Mesenchymal stem cell (in vitro differentiated cells and primary cell): Measurements from ENCODE around the gene DHRS11.

ENCODE experiments used
- DNase-seq: peaks from one replicate; pipeline ENCODE4 v3.0.0-alpha.2; 2013
- H2AFZ ChIP-seq: one replicate; pipeline ENCODE4 v1.6.1; 2013; ENCODE audit warnings: low read depth, mild to moderate bottlenecking, control low read depth, inconsistent platforms, low read length, moderate library complexity
- H2AK5ac ChIP-seq: 2 replicates; pipeline ENCODE4 v1.6.1; 2013; ENCODE audit warnings: low read length, moderate library complexity, mild to moderate bottlenecking, inconsistent platforms; ENCODE audit not compliant: severe bottlenecking
- H2BK120ac ChIP-seq: one replicate; pipeline ENCODE4 v1.6.1; 2013; ENCODE audit warnings: low read depth, mild to moderate bottlenecking, inconsistent platforms, low read length, moderate library complexity
- H2BK12ac ChIP-seq, 2 experiments: one replicate each; pipeline ENCODE4 v1.6.1; 2013; ENCODE audit warnings: inconsistent platforms in 2 of 2, low read length in 2 of 2, mild to moderate bottlenecking in 2 of 2, moderate library complexity in 2 of 2, control low read depth in 1 of 2
- H2BK15ac ChIP-seq: one replicate; pipeline ENCODE4 v1.6.1; 2013; ENCODE audit warnings: mild to moderate bottlenecking, low read depth, inconsistent platforms; ENCODE audit not compliant: poor library complexity, severe bottlenecking
- H2BK5ac ChIP-seq: 2 replicates; pipeline ENCODE4 v1.6.1; 2013; ENCODE audit warnings: low read depth, mild to moderate bottlenecking, low read length, control low read depth, inconsistent platforms; ENCODE audit not compliant: poor library complexity, severe bottlenecking
- H3K14ac ChIP-seq, 2 experiments: one replicate each; pipeline ENCODE4 v1.6.1; 2013; ENCODE audit warnings: inconsistent platforms in 2 of 2, low read length in 2 of 2, control low read depth in 1 of 2, mild to moderate bottlenecking in 1 of 2, moderate library complexity in 1 of 2
- H3K18ac ChIP-seq, 2 experiments: one replicate each; pipeline ENCODE4 v1.6.1; 2013; ENCODE audit warnings: inconsistent platforms in 2 of 2, low read length in 2 of 2, control low read depth in 1 of 2, low read depth in 1 of 2, mild to moderate bottlenecking in 1 of 2
- H3K23ac ChIP-seq, 2 experiments: one replicate each; pipeline ENCODE4 v1.6.1; 2013; ENCODE audit warnings: inconsistent platforms in 2 of 2, low read length in 2 of 2, mild to moderate bottlenecking in 2 of 2, moderate library complexity in 2 of 2, control low read depth in 1 of 2
- H3K27ac ChIP-seq: 2 replicates; pipeline ENCODE4 v1.5.1; 2013; ENCODE audit warnings: mild to moderate bottlenecking, moderate library complexity, low read length, control low read depth, inconsistent platforms; ENCODE audit not compliant: poor library complexity, severe bottlenecking
- H3K27me3 ChIP-seq, 2 experiments: 2 replicates each; pipeline versions ENCODE4 v1.6.1 to v1.7.0; 2013; ENCODE audit warnings: low read length in 2 of 2, mild to moderate bottlenecking in 2 of 2, moderate library complexity in 2 of 2, control low read depth in 1 of 2, inconsistent platforms in 1 of 2; ENCODE audit not compliant: control insufficient read depth in 1 of 2, insufficient read depth in 1 of 2
- H3K36me3 ChIP-seq, 2 experiments: 2 replicates each; pipeline versions ENCODE4 v1.6.1 to v1.7.0; 2013; ENCODE audit warnings: low read length in 2 of 2, control low read depth in 1 of 2, inconsistent platforms in 1 of 2, low read depth in 1 of 2, mild to moderate bottlenecking in 1 of 2; ENCODE audit not compliant: insufficient read depth in 2 of 2, control insufficient read depth in 1 of 2
- H3K4ac ChIP-seq, 2 experiments: one replicate each; pipeline ENCODE4 v1.6.1; 2013; ENCODE audit warnings: inconsistent platforms in 2 of 2, low read length in 2 of 2, mild to moderate bottlenecking in 2 of 2, moderate library complexity in 2 of 2, control low read depth in 1 of 2, low read depth in 1 of 2
- H3K4me1 ChIP-seq: 2 replicates; pipeline ENCODE4 v1.6.1; 2013; ENCODE audit warnings: low read depth, low read length, control low read depth; ENCODE audit not compliant: control insufficient read depth, insufficient read depth
- H3K4me2 ChIP-seq: 2 replicates; pipeline ENCODE4 v1.6.1; 2013; ENCODE audit warnings: low read length, mild to moderate bottlenecking, inconsistent platforms; ENCODE audit not compliant: poor library complexity, severe bottlenecking
- H3K4me3 ChIP-seq, 2 experiments: 2 replicates each; pipeline versions ENCODE4 v1.5.1 to v1.7.0; 2013; ENCODE audit warnings: low read length in 2 of 2, mild to moderate bottlenecking in 2 of 2, control low read depth in 1 of 2, low read depth in 1 of 2; ENCODE audit not compliant: insufficient read depth in 1 of 2
- H3K79me1 ChIP-seq: replicated peaks from 2 replicates; pipeline ENCODE4 v1.6.1; 2013; ENCODE audit warnings: mild to moderate bottlenecking, control low read depth, low read length, inconsistent platforms; ENCODE audit not compliant: poor library complexity, severe bottlenecking
- H3K9ac ChIP-seq: 2 replicates; pipeline ENCODE4 v1.7.0; 2013; ENCODE audit warnings: mild to moderate bottlenecking, low read length, moderate library complexity
- H3K9me3 ChIP-seq: 2 replicates; pipeline ENCODE4 v1.7.0; 2013; ENCODE audit warnings: mild to moderate bottlenecking, low read length; ENCODE audit not compliant: control insufficient read depth
- H4K8ac ChIP-seq: one replicate; pipeline ENCODE4 v1.6.1; 2013; ENCODE audit warnings: inconsistent platforms, mild to moderate bottlenecking, low read length, moderate library complexity
- H4K91ac ChIP-seq: one replicate; pipeline ENCODE4 v1.6.1; 2013; ENCODE audit warnings: mild to moderate bottlenecking, low read length, inconsistent platforms
- WGBS: methylation state at CpG from one replicate; pipeline ENCODE4 v1.1.7; 2013; ENCODE audit warnings: mixed read lengths; 5-methylcytosine and 5-hydroxymethylcytosine counted together

DHRS11 gene

DNA sequence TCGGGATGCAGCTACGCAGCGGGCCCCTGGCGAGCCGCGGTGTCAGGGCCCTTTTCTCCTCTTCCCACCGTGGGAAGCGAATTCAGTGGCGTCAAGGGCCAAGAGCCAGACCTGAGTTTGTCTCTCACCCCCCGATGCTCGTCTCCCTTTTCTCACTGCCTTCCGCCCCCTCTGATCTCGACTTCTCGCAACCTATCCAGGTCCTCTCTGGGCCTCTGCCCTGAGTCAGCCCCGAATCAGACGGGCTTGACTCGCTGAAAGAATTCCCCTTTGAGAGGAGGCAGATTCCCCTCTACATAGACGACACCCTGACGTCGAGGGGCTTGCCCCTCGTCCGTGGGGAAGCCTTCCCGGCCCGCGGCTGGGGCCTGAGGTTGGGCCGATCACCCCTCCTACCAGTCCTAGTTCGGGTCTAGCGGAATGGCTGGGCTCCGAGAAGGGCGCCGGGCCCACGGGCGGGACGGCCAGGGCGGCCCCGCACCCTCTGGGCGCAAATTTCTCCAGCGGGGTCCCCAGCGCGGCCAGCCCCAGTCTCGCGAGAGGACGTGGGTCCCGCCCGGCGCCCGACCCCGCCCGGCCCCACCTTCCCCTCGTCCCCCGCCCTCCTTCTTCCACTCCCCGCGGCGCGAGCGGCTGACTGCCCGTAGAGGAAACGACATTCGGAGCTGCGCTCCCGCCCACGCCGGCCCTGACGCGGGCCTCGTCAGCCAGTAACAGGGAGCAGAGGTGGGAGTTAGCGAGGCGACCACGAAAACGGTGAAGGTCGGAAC lies 47.2 kb upstream of the DHRS11 start, which contains the start of gene GGNBP2:
Gene GGNBP2, plus strand, starts transcription at position 613 of the 770 bp plus-strand sequence. CDS start 806 bp downstream, outside the sequence.
- Histone ChIP-seq H2BK5ac (peak within 1 kb of the TSS; percentile 91), H3K23ac (peak within 1 kb of the TSS in 1 of 2 experiments; percentile 96), H2BK15ac (peak within 1 kb of the TSS; percentile 86), H3K4me2 (peak within 1 kb of the TSS; percentile 70), H3K4ac (peak within 1 kb of the TSS; percentile 97 to 98), H3K9ac (peak within 1 kb of the TSS; percentile 100), H3K18ac (peak within 1 kb of the TSS; percentile 94 to 100), H3K4me3 (peak within 1 kb of the TSS; percentile 85 to 100), H3K36me3 (peaks cover 0 to 24% of the 10 kb centered on the region in 2 experiments), H4K8ac (peak within 1 kb of the TSS; percentile 97), H2BK120ac (peak within 1 kb of the TSS; percentile 82), H2BK12ac (peak within 1 kb of the TSS in 1 of 2 experiments; percentile 93), H2AK5ac (peak within 1 kb of the TSS; percentile 20), H2AFZ (peak within 1 kb of the TSS; percentile 79), H4K91ac (peak within 1 kb of the TSS; percentile 98), H3K27ac (peak within 1 kb of the TSS; percentile 100), H3K79me1 (peaks cover 5% of the 10 kb centered on the region), H3K14ac (peak within 1 kb of the TSS; percentile 2 to 99), H3K9me3 (no peaks in the 10 kb centered on the region), H3K27me3 (no peaks in the 10 kb centered on the region), H3K4me1 (peaks cover 3% of the 10 kb centered on the region)
- DNase-seq = peak; percentile 95
- WGBS = under 1% methylated on average over 63 of the region's 71 CpGs

DNA sequence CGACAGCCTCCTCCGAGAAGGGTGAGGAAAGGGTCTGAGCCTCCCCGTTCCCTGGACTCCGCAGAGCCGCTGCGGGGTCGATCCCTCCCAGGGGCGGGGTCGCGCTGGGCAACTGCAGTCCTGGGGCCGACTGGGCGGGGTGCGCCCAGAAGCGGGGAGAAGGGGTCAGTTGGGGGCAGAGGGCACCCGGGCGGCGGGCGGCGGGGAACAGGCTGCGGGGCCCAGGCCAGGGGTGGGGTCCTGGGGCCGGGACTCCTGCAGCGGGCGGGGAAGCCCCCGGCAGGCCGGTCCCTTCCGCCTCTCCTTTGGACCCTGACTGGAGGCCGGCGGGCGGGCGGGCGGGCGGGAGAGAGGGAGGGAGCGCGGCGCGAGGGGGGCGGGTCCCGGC lies 46.6 kb upstream of the DHRS11 start:
- H2AFZ ChIP-seq = no peak overlapping the region
- peaks cover 3 to 23% of the 10 kb centered on the region in 2 experiments for H3K36me3 ChIP-seq
- no peaks in the 10 kb centered on the region for H3K9me3 ChIP-seq
- H3K23ac ChIP-seq = peak overlapping the region in 1 of 2 experiments; percentile 89
- peaks cover 5% of the 10 kb centered on the region for H3K79me1 ChIP-seq
- H3K4ac ChIP-seq = peak overlapping the region; percentile 85 to 98
- peak overlapping the region; percentile 2 to 95 for H3K14ac ChIP-seq
- peak overlapping the region; percentile 82 for H2BK120ac ChIP-seq
- H3K9ac ChIP-seq = peak overlapping the region; percentile 99
- H2BK12ac ChIP-seq = peak overlapping the region in 1 of 2 experiments; percentile 63
- peak overlapping the region; percentile 38 for H3K4me2 ChIP-seq
- H3K4me3 ChIP-seq = peak overlapping the region; percentile 85 to 87
- H4K8ac ChIP-seq = peak overlapping the region; percentile 93
- H3K4me1 ChIP-seq = peaks cover 3% of the 10 kb centered on the region
- H2AK5ac ChIP-seq = no peak overlapping the region
- H3K27ac ChIP-seq = peak overlapping the region; percentile 100
- no peaks in the 10 kb centered on the region for H3K27me3 ChIP-seq
- WGBS = 2% methylated on average over 17 of the region's 38 CpGs
- H2BK15ac ChIP-seq = peak overlapping the region; percentile 80
- peak overlapping the region; percentile 92 for H4K91ac ChIP-seq
- DNase-seq = no peak
- H2BK5ac ChIP-seq = peak overlapping the region; percentile 91
- peak overlapping the region; percentile 87 to 97 for H3K18ac ChIP-seq

DNA sequence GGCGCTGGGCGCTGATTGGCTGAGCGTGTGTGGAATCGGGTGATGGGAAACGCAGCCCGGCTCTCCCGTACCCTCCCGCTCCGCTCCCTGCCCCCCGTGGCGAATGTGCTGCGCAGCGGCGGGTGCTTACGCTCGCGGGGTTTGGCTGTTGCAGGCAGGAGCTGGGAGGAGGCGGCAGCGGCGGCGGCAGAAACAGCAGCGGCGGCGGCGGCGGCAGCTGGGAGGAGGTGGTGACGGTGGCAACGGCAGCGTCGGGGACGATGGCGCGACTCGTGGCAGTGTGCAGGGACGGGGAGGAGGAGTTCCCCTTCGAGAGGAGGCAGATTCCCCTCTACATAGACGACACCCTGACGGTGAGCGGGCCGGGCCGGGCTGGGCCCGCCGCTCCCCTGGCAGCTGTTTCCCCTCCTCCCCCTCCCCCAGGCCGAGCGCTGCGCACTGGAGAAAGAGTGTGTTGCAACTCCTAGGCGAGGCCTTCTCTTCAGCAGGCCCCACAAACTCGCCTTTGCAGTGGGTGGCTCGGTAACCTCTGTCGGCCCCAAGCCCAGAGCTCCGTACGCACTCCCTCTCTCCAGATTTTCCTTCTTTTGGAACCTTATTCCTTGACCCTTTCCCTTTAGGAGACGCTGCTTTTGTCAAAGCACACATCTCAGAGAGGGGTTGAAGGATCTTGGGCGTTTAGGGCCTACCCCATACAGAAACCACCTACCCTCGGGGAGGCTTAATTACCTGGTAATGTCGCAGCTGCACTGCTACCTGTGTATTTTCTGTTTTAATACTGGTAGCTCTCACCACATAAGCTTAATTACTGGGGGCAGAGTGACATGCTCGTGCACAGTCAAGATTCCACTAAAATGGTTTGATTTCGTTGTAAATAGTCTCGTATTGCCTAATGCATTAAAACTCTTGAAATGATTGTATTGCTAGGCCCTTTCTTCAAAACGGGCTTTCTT lies 45.9 kb upstream of the DHRS11 start:
- H3K4me3 ChIP-seq = peak overlapping the region; percentile 84 to 100
- H3K14ac ChIP-seq = peak overlapping the region in 1 of 2 experiments; percentile 99

More for the DNA sequence above, 45.9 kb upstream of the DHRS11 start:
- peaks cover 3 to 29% of the 10 kb centered on the region in 2 experiments for H3K36me3 ChIP-seq
- peak overlapping the region in 1 of 2 experiments; percentile 60 for H3K23ac ChIP-seq
- H3K4ac ChIP-seq = peak overlapping the region; percentile 96 to 97
- peaks cover 3% of the 10 kb centered on the region for H3K4me1 ChIP-seq
- H3K4me2 ChIP-seq = peak overlapping the region; percentile 61
- peak overlapping the region; percentile 15 for H2AK5ac ChIP-seq
- no peaks in the 10 kb centered on the region for H3K9me3 ChIP-seq
- peak overlapping the region; percentile 72 to 100 for H3K18ac ChIP-seq
- H2BK12ac ChIP-seq = peak overlapping the region in 1 of 2 experiments; percentile 93
- H4K8ac ChIP-seq = peak overlapping the region; percentile 97
- DNase-seq = peak; percentile 98
- H3K9ac ChIP-seq = peak overlapping the region; percentile 100
- H2BK5ac ChIP-seq = no peak overlapping the region
- no peak overlapping the region for H2BK120ac ChIP-seq
- H3K79me1 ChIP-seq = peaks cover 3% of the 10 kb centered on the region
- H2AFZ ChIP-seq = peak overlapping the region; percentile 79
- H3K27ac ChIP-seq = peak overlapping the region; percentile 94
- H4K91ac ChIP-seq = peak overlapping the region; percentile 98
- WGBS = 3% methylated on average over 36 of the region's 60 CpGs
- no peaks in the 10 kb centered on the region for H3K27me3 ChIP-seq
- H2BK15ac ChIP-seq = peak overlapping the region; percentile 86
